AG09319 (cell line): ENCODE data around the gene CSNK1G3.

Experiments used
- DNase-seq: peaks from one replicate; pipeline ENCODE4 v3.0.0-alpha.2; 2010; ENCODE audit warnings: low read depth; ENCODE audit errors: extremely low read depth
- CTCF ChIP-seq: IDR thresholded peaks from 2 replicates; pipeline ENCODE4 v1.5.1; 2011; ENCODE audit warnings: low read depth, mild to moderate bottlenecking, inconsistent platforms, low read length, moderate library complexity

Gene CSNK1G3

GRCh38 chr5:123645024-123645603 lies 133.1 kb downstream of the CSNK1G3 start:
- DNase-seq: no peak
- TF ChIP-seq CTCF: no peak

GRCh38 chr5:123647066-123647465 lies 135.1 kb downstream of the CSNK1G3 start:
- no peak for TF ChIP-seq CTCF
- no peak for DNase-seq

DNA sequence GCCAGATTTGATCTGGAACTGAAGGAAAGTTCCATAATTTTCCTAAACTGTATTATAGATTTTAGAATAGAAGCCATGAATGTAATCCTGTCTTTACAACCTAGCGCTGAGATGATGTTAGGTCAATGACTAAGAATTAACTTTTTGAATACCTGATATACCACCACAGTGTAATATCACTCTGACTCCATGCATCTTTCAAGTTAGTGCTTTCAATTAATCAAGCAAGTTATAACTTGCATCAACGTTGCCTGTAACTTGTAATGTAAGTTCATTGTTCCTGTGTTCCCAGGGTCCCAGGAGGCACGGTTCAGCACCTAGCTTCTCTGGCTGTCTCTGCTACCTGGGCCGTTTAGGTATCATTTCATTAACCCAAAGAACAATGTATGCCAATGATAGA lies 139.3 kb downstream of the CSNK1G3 start:
- TF ChIP-seq CTCF: no peak

DNA sequence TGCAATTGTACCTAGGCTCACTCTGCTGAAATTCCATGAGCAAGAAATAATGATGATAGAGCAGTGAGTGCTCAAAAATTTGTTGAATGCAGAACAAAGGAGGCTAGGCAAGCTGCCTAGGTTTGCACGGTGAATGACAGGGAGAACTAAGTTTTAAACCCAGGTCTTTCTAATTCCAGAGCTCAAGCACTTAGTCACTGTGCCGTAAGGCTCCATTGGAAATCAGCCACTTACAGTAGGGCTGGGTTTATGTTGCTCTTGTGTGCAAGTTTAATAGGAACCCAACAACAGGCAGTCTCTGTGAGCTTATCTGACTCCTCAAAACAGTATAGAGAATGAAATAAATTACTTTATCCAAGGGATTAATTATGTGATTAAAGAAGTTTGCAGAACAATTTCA lies 147.0 kb downstream of the CSNK1G3 start:
- no peak for TF ChIP-seq CTCF

More for the DNA sequence above, 139.3 kb downstream of the CSNK1G3 start:
- DNase-seq: no peak

DNA sequence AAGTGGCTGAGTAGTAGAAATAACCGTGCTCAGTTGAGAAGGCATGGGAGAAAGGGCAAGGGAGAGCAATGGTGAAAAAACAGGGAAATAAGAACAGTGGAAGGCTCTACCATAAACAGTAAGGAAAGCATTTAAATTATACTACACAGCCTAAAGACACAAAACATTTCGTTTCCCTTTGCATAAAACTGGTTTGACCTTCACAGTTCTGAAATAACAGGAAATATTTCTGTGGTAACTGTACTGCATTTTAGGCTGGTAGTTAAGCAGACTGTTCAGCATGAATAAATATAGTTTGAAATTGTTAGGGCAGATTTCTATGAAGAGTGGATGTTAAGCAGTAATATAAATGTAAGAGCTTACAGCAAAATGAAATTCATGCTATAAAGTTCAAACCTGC lies 147.5 kb downstream of the CSNK1G3 start:
- no peak for DNase-seq

More for the DNA sequence above, 147.0 kb downstream of the CSNK1G3 start:
- no peak for DNase-seq

GRCh38 chr5:123664961-123665360 lies 153.0 kb downstream of the CSNK1G3 start:
- TF ChIP-seq CTCF: no peak
- no peak for DNase-seq

More for the DNA sequence above, 147.5 kb downstream of the CSNK1G3 start:
- no peak for TF ChIP-seq CTCF

- no peak for TF ChIP-seq CTCF
- no peak for DNase-seq
Measured at GRCh38 chr5:123665822-123666371, 153.9 kb downstream of the CSNK1G3 start.
